ENCODE data around the gene SIRT1.
"Not testable (repeated sequence)": the region's sequence is repeated elsewhere in the genome, so short reads cannot be mapped to it uniquely, and the experiment has no call there.

SIRT1 gene

DNA sequence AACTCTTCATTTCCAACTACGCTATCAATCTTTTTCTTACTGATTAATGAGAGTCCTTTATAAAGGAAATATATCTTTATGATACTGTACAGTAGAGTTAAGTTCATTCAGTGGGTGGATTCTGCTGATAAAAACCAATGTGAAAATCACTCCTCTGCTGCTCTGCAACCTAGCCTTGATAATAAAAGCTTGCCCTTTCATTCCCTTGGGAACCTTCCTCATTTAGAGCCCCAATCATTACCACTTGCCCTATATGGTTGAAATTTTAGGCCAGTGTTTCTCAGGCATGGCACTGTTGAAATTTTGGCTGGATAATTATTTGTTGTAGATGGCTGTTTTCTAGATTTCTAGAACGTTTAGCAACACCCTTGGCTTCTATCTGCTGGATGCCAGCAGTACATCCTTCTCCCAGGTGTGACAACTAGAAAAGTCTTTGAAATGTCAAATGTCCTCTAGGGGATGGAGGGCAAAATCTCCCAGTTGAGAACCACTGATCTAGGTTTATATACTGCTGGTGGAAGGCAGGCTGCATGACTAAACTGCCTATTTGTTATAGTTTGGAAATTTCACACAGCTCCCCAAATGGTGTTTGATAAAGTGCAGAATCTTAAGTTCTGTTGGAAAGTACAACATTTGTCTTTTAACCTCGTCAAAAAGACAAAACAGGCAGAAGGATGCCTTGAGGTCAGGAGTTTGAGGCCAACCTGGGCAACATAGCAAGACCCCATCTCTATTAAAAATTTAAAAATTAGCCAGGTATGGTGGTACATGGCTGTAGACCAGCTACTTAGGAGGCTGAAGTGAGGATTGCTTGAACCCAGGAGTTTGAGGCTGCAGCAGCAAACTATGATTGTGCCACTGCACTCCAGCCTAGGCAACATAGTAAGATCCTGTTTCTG lies 8.9 kb upstream of the SIRT1 start:
- no peak for DNase-seq (ENCODE audit: low read depth in 2 of 2, low spot score in 1 of 2)

DNA sequence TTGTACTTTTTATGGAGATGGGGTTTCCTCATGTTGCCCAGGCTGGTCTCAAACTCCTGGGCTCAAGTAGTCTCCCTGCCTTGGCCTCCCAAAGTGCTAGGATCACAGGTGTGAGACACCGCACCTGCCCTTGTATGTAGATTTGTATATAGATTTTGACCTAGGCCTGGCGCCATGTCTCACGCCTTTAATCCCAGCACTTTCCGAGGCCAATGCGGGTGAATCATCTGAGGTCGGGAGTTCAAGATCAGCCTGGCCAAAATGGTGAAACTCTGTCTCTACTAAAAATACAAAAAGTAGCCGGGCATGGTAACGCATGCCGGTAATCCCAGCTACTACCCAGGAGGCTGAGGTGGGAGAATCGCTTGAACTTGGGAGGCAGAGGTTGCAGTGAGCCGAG lies 7.0 kb upstream of the SIRT1 start:
- DNase-seq (ENCODE audit: low read depth in 2 of 2, low spot score in 1 of 2) = not testable (repeated sequence)

DNA sequence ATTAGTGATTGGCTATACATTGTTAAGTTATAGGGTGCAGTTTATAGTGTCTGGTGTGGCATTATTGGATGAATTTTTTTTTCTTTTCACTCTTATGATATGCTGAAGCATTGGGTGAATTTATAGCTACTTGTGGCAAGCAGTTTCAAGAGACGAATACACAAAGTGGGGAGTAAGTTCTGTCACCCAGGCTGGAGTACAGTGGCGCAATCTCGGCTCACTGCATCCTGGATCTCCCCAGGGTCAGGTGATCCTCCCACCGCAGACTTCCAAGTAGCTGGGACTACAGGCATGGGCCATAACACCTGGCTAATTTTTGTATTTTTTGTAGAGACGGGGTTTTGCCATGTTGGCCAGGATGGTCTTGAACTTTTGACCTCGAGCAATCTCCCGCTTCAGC lies 6.3 kb upstream of the SIRT1 start:
- DNase-seq (ENCODE audit: low read depth in 2 of 2, low spot score in 1 of 2) = no peak

DNA sequence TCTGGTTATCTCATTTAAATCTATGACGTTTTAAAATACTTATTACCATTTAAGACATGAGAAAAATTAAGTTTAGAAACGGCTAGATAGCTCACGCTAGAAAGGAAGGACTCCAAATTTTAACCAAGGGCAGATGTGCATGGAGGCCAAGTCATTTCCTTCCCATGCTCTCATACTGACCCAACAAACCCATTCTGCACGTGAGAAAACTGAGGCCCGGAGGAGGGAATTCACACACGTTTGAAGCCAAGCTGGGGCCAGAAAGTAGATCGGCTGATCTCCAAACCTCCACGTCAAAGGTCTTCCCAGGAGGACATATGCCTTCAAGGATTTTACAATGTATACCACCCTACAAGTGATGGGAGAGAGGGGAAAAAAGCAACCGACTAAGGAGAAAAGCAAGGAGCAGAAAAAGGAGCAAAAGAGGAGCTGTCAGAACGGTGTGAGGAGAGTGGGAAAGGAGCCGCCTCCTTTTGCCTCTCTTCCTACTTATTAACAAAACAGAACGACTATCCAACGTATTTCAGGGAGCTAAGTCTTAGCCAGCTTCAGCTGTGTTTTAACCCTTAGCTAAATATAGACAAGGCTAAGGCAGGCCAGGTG lies 645 bp upstream of the SIRT1 start:
- DNase-seq (ENCODE audit: low read depth in 2 of 2, low spot score in 1 of 2) = no peak

DNA sequence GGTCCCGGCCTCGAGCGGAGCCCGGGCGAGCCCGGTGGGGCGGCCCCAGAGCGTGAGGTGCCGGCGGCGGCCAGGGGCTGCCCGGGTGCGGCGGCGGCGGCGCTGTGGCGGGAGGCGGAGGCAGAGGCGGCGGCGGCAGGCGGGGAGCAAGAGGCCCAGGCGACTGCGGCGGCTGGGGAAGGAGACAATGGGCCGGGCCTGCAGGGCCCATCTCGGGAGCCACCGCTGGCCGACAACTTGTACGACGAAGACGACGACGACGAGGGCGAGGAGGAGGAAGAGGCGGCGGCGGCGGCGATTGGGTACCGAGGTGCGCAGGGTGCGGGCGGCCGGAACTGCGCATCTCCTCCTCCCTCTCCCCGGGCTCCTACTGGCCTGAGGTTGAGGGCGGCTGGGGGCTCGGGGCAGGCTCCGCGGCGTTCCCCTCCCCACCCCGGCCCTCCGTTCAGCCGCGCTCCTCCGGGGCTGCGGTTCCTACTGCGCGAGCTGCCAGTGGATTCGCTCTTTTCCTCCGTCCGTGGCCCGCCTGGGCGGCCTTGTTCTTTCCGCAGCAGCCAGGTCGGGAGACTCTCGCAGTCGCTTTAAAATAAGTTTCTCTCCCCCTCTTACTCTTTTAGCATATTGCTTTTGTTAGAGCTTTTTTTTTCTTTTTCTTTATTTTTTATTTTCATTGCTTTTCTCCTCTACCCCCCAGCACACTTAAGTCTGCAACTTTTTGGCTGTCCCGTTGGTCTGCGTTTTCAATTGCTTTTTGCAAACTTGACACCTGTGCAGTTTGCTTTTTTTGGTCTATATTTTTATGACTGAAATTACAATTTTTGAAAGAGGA lies 600 bp downstream of the SIRT1 start:
- peak; percentile 47 to 56 for DNase-seq (ENCODE audit: low read depth in 2 of 2, low spot score in 1 of 2)

DNA sequence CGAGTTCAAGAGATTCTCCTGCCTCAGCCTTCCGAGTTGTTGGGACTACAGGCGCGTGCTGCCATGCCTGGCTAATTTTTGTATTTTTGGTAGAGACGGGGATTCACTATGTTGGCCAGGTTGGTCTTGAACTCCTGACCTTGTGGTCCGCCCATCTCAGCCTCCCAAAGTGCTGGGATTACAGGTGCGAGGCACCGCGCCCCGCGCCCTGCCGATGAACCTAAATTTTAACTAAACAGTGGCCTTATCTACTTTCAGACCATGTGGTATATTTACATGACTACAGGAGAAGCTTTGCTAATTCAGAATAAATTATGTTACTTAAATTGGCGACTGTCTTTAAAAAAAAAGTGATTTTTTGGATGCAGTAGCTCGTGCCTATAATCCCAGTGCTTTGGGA lies 9.2 kb downstream of the SIRT1 start:
- DNase-seq (ENCODE audit: low read depth in 2 of 2, low spot score in 1 of 2) = no peak

DNA sequence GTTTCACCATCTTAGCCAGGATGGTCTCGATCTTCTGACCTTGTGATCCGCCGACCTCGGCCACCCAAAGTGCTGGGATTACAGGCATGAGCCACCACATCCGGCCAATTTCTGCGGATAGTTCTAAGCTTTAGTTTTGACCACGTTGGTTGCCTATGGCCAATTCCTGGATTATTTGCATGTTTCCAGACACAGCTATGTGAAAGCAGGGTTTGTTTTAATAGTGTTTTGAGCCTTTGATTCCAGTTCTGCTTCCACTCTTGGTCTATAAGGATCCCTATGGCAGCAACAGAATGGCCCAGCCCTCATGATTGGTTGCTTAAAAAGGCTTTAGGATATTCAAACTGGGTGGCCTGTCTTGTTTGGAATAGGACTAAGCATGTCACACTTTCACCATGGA lies 19.1 kb downstream of the SIRT1 start:
- no peak for DNase-seq (ENCODE audit: low read depth in 2 of 2, low spot score in 1 of 2)

DNA sequence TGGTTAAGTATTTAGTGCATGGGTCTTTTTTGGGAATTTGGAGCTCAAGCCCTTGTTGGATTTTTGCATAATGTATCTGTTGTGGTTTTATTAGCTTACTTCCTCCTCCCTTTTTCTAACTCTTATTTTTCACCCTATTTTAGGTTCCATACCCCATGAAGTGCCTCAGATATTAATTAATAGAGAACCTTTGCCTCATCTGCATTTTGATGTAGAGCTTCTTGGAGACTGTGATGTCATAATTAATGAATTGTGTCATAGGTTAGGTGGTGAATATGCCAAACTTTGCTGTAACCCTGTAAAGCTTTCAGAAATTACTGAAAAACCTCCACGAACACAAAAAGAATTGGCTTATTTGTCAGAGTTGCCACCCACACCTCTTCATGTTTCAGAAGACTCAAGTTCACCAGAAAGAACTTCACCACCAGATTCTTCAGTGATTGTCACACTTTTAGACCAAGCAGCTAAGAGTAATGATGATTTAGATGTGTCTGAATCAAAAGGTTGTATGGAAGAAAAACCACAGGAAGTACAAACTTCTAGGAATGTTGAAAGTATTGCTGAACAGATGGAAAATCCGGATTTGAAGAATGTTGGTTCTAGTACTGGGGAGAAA lies 28.0 kb downstream of the SIRT1 start:
- DNase-seq (ENCODE audit: low read depth in 2 of 2, low spot score in 1 of 2) = no peak

DNA sequence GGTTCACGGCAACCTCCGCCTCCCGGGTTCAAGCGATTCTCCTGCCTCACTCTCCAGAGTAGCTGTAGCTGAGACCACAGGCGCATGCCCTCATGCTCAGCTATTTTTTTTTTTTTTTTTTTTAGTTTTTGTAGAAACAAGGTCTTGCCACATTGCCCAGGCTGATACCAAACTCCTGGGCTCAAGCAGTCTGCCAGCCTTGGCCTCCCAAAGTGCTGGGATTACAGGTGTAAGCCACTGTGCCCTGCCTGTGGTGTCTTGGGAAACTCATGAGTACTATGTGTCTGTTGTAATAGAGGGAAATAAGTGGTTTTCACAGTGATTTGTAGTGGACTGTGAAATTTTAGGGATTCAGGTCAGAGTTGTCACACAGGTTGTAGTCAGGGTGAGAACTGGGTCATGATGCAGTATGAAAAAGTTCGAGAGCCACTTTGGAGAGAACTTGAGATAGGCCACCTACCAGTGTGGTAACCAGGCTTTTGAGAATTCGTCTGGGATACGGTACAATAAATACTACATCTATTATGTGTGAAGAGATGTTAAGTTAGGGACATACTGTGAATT lies 30.4 kb downstream of the SIRT1 start:
- no peak for DNase-seq (ENCODE audit: low read depth in 2 of 2, low spot score in 1 of 2)

DNA sequence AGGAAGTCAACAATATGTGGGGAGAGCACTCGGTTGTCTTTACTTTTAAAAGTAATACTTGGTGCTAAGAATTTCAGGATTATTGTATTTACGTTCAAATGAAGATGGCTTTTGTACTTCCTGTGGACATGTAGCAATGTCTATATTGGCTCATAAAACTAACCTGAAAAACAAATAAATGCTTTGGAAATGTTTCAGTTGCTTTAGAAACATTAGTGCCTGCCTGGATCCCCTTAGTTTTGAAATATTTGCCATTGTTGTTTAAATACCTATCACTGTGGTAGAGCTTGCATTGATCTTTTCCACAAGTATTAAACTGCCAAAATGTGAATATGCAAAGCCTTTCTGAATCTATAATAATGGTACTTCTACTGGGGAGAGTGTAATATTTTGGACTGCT lies 32.7 kb downstream of the SIRT1 start:
- DNase-seq (ENCODE audit: low read depth in 2 of 2, low spot score in 1 of 2) = no peak

DNA sequence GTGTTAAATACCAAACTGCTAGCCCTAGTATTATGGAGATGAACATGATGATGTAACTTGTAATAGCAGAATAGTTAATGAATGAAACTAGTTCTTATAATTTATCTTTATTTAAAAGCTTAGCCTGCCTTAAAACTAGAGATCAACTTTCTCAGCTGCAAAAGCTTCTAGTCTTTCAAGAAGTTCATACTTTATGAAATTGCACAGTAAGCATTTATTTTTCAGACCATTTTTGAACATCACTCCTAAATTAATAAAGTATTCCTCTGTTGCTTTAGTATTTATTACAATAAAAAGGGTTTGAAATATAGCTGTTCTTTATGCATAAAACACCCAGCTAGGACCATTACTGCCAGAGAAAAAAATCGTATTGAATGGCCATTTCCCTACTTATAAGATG lies 33.2 kb downstream of the SIRT1 start:
- DNase-seq (ENCODE audit: low read depth in 2 of 2, low spot score in 1 of 2) = no peak

DNA sequence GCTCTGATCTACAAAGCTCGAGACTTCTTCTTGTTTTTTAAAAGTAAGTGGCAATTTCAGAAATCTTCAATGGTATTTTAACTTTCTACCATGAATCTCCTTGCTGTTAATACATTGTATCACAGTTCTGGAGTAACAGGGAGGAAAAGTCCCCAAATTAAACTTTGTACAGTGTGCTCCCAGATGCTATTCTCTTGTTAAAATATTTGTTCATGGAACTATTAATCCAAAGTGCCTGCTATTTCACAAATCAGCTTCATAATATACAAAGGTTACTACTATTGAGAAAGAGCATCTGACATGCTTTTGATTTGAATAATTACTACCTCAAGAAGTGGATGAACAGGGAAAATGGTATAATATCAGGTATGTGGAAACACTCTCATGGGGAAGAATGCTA lies 36.6 kb downstream of the SIRT1 start:
- DNase-seq (ENCODE audit: low read depth in 2 of 2, low spot score in 1 of 2) = no peak

DNA sequence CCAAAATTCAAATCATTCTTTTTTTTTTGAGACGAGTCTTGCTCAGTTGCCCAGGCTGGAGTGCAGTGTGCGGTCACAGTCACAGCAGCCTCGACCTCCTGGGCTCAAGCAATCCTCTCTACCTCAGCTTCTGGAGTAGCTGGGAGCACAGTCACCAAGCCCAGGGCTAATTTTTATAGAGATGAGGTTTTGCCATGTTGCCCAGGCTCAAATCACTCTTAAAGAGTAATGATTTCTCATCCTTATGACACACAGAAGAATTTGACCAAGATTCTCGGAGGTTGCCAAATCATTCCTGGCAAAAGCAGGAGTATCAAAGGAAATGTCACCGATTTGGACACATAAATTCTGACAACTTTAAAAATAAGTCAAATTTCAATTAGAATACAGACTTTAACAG lies 39.1 kb downstream of the SIRT1 start:
- DNase-seq (ENCODE audit: low read depth in 2 of 2, low spot score in 1 of 2) = no peak

DNA sequence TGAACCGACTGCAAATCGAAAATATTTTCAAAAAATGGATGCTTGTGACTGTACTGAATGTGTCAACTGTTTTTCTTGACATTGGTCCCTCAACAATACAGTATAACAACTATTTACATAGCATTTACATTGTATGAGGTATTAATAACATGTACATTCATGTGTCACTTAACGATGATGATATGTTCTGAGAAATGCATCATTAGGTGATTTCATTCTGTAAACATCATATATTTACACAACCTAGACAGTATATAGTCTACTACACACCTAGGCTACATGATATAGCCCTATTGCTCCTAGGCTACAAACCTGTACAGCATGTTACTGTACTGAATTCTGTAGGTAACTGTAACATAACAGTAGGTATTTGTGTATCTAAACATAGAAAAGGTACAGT lies 39.7 kb downstream of the SIRT1 start:
- no peak for DNase-seq (ENCODE audit: low read depth in 2 of 2, low spot score in 1 of 2)

DNA sequence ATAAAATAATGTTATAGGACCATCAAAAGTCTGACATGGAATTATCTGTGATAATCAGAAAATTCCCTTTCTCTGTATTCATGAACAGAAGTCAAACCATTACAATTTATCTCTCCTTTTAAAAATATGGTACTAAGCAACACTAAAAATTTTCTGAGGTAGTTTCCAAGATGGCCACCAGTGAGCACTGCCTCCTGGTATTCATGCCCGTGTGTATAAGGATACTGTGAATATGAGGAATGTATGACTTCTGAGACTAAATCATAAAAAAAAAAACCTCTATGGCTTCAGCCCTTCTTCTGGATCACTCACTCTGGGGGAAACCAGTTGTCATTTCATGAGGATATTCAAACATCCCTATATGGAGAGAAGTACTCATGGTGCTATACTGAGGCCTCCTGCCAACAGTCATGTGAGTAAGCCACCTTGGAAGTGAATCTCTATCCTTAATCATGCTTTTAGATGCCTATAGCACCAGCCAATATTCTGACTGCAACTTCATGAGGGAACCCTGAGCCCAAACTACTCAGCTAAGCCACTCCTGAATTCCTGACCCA lies 41.1 kb downstream of the SIRT1 start:
- DNase-seq (ENCODE audit: low read depth in 2 of 2, low spot score in 1 of 2) = no peak

DNA sequence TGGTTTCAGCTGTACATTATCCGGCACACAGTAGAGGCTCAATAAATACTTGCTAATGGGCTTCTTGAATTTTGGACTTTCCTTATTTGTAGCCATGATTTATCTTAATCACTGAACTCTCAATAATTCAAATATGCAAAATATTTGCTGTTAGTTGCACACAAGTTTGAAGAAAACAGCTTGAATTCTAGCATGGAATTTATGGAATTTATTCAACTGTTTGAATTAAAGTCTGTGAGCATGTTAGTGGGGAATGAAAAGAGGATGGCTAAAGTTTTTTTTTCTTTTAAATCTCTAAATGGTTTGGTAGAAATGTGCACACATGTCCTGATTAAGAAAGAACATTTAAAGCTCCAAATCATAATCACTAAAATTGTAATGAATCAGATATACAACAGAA lies 42.5 kb downstream of the SIRT1 start:
- no peak for DNase-seq (ENCODE audit: low read depth in 2 of 2, low spot score in 1 of 2)

DNA sequence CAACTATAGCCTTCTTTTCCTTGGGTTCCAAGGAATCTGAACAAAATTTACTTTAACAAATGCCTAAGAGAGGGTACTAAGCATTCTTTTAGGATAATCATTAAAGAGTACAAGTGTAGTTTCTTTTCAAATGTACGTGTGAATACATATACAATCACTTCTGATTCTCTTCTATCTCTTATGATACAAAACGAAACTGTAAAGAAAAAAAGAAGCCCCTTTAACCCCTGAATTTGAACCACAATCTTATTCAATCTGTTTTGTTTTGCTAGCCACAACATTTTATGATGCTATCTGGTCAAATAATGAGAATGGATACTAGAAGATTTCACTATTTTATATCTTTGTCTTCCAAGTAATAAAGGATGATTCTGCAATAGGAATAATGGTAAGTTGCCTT lies 48.7 kb downstream of the SIRT1 start:
- DNase-seq (ENCODE audit: low read depth in 2 of 2, low spot score in 1 of 2) = no peak

DNA sequence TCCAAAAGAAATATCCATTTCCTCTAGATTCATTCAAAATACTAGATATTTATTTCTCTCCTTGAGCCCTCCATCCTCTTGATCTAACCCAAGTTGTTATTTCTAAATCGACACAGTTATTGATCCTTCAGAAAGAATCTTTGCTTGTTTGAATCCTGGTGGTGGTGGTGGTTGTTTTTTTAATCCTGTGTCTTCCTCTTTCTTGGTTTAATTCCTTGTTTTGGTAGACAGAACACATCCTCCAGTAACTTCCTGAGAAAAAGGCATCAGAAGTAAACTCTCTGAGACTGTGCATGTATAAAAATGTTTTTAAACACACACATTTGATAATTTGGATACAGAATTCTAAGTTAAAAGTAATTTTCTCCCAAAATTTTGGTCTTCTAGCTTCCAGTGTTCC lies 49.9 kb downstream of the SIRT1 start:
- no peak for DNase-seq (ENCODE audit: low read depth in 2 of 2, low spot score in 1 of 2)

DNA sequence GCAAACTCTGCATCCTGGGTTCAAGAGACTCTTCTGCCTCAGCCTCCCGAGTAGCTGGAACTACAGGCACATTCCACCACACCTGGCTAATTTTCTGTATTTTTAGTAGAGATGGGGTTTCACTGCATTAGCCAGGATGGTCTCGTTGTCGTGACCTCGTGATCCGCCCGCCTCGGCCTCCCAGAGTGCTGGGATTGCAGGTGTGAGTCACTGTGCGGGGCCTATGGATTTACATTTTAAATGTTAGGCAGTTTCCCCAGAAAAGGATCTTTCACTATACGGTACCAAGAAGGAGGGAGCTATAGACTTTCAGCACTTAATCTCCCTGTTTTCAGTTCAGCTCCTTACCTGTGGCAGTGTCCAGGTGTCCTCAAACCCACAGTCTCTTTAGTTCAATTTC lies 50.8 kb downstream of the SIRT1 start:
- DNase-seq (ENCODE audit: low read depth in 2 of 2, low spot score in 1 of 2) = no peak

DNA sequence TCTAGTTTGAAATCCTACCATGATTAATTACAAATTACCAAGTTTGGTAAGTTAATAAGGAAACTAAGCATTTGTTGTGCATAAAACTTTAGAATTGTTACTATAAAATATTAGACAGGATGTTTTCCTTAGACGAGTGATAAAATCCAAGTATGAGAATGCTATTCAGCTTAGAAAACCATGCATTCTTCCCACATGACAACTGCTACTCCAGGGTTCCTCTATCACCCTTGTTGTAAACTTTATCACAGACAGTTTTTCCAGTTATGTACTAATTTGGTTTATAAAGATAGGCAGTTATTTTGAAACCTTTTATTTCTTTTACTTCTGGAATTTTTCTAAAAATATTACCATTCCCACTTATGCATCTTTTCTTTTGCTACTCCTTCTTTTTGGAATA lies 52.0 kb downstream of the SIRT1 start:
- no peak for DNase-seq (ENCODE audit: low read depth in 2 of 2, low spot score in 1 of 2)

DNA sequence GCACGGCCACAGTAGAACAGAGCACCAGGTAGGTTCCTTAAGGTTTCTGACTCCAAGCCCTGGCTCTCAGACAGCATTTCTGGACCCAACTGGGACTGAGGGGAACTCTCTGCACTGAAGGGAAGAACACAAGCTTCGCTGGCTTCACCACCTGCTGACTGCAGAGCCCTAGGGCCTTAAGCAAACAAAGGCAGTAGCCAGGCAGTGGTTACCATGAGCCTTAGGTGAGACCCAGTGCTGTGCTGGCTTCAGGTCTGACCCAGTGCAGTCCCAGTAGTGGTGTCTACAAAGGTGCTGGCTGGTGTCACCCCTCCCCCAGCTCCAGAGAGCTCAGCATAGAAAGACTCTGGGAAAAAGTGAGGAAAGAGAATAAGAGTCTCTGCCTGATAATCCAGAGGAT lies 59.5 kb downstream of the SIRT1 start:
- no peak for DNase-seq (ENCODE audit: low read depth in 2 of 2, low spot score in 1 of 2)
